GM18526 (cell line): ENCODE data around the gene MCAT.

Source experiments
- POLR2A ChIP-seq: IDR thresholded peaks from 3 replicates; pipeline ENCODE4 v1.6.1; 2011; ENCODE audit not compliant: insufficient read length; ENCODE audit errors: extremely low read depth

MCAT gene

DNA sequence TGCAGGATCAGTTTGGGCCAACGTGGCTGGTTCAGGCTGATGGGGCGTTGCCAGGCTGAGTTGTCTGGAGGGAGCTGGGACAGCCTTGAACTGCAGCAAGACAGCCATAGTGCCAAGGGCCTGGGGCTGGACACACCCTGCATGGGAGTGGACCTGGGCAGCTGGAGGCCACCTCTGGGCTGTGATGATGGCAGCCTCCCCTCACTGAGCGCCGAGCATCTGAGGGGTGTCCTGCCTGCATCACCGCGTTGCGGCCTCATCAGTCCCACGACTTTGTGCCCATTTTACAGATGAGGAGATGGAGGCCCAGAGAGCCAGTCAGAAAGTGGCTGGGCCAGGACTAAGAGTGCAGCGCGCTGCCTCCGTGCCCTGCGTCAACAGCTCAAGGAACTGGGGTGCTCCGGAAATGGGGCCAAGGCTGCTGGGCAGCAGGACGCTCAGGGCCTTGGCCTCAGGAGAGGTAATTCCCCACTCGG lies 7.6 kb upstream of the MCAT start:
- TF ChIP-seq POLR2A: no peak

GRCh38 chr22:43148581-43148980 lies 5.4 kb upstream of the MCAT start:
- no peak for TF ChIP-seq POLR2A

- no peak for TF ChIP-seq POLR2A
These were observed 4.6 kb upstream of the MCAT start for GRCh38 chr22:43147821-43148220.

GRCh38 chr22:43144949-43145348 lies 1.8 kb upstream of the MCAT start:
- no peak for TF ChIP-seq POLR2A

GRCh38 chr22:43136801-43137200 lies 6.4 kb downstream of the MCAT start:
- TF ChIP-seq POLR2A: no peak

GRCh38 chr22:43136255-43136654 lies 6.9 kb downstream of the MCAT start:
- no peak for TF ChIP-seq POLR2A

DNA sequence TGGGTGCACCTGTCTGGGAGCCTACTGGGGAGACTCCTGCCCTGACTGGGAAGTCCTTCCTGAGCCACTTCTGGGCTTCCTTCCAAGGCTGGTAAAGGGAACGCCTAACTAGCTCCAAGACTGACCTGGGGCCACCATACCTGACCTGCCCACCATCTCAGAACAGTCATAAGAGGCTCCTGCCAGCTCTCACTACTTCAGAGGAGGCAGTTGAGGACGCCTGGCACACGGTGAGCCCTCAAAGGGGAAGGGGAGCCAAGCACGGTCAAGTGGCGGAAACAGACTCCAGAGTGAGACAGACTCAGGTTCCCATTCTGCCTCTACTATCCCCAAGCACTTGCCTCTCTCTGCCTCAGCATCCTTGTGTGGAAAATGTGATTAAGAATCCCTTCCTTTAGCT lies 7.6 kb downstream of the MCAT start:
- TF ChIP-seq POLR2A: no peak

DNA sequence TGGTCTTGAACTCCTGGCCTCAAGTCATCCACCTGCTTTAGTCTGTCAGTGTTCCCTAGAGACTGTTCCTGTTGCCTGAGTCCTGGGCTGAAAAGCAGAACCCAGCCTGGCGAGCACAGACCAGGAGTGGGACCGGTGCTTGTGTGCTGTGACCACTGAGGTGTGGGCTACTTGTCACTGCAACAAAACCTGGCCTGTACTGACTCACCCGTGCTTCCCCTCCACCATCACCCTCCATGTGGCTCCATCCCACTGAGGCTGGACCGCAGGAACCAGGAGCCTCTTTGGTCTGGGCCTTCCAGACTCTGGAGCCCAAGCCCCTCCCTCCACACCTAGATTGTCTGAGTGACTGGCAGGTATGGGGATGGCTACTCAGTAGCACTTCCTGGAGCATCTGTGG lies 8.6 kb downstream of the MCAT start:
- TF ChIP-seq POLR2A: no peak

- TF ChIP-seq POLR2A: no peak
These were observed 9.8 kb downstream of the MCAT start for GRCh38 chr22:43133401-43133800.

DNA sequence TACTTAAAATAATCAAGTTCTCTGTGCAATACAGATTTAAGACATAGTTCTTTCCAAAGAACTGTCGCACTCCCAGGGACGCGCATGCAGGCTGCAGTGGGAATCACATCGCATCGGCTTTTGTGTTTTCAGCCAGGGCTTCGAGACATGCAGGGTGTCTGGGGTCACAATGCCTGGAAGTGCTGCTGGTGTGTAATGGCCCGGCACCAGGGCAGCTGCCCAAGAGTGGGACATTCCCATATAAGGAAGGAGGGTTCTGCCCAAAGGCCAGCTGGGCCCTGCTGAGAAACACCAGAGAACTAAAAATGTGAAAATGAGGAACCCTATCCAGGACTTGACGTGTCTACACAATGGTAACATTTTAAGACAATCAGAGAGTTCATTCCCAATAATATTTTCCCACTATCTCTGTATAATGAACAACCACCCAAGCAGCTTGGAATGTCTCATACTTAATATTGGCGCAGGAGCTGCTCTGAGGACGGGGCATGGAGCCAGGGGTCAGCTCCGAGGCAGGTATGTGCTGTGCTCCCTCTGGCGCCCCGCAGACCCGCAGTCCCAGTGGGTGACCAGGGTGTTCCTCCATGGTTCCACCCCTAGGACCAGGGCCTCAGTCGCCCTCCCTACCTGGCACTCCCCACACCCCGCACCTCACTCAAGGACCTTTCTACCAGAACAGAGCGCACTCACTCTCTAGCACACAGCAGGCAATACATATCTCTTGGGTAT lies 11.3 kb downstream of the MCAT start:
- TF ChIP-seq POLR2A: no peak

- TF ChIP-seq POLR2A: no peak
These were observed 13.5 kb downstream of the MCAT start for GRCh38 chr22:43129426-43130425.

DNA sequence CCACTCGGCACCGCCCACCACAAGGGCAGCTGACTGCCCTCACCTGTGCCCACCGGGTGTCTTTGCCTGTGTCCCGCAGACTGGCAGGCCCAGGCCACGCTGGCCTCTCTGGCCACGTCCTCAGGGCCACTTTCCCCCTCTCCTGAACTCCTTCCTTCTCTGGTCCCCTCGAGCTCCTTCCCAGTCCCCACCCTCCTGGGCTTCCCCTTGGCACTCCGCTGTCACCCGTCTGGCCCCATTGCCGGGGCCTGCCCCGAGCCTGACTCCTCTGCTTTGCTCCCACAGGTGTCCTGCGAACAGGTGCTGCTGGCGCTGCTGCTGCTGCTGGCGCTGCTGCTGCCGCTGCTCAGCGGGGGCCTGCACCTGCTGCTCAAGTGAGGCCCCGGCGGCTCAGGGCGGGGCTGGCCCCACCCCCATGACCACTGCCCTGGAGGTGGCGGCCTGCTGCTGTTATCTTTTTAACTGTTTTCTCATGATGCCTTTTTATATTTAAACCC lies 14.2 kb downstream of the MCAT start:
- no peak for TF ChIP-seq POLR2A

DNA sequence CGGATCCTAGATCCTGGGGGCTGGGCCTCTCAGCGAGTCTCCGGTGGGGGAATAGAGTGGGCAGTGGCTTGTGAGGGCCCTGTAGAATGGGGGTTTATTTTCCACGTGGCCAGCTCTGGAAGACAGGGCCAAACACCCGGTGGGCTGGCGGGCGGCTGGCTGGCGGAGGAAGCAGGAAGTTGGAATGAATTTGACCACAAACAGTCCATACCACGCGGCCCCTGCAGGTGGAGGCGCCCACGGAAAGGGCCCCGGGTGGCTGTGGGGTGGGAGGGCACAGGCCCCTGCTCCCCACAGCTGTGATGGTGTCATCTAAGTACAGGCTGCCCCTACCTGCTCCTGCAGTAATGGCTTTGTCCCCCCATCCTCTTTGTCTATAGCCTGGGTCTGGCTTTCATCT lies 15.1 kb downstream of the MCAT start:
- no peak for TF ChIP-seq POLR2A

DNA sequence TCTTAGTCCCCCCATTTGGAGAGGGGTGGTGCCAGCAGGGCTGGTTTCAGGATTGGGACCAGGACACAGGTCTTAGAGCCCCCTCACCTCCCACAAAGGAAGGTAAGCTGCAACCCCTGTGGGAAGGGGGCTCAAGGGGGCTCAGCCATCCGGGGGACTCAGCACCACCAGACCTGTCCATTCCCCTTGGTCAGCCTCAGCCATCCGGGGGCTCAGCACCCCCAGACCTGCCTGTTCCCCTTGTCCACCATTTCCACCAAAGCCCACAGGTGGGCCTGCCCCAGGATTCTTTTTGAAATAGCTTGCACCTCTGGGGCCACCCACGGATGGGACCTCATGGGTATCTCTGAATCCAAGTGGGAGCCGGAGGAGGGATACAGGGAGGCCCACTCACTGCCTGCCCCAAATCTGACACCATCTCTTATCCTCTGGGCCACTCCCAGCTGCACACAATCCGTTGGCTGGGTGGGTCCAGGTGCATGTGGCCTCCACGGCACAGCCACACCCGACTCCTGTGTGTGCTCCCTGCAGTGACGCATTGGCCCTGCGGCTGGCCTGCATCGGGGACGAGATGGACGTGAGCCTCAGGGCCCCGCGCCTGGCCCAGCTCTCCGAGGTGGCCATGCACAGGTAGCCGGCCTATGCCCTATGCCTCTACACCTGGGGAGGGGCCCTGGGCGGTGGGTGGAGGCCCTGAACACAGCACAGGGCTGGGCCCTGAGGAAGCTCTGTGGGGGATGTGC lies 15.9 kb downstream of the MCAT start:
- TF ChIP-seq POLR2A: no peak

GRCh38 chr22:43126501-43127165 lies 16.6 kb downstream of the MCAT start:
- TF ChIP-seq POLR2A: no peak
